HUES48 (cell line): ENCODE data around the gene MMP28.
A peak's percentile ranks its signal among the peaks of the same experiment; 100 is the strongest.

Source experiments
- H3K27ac ChIP-seq: one replicate; pipeline ENCODE4 v1.7.0; 2013; ENCODE audit warnings: low read depth, low read length, inconsistent platforms
- H3K27me3 ChIP-seq: 2 replicates; pipeline ENCODE4 v1.6.1; 2013; ENCODE audit warnings: mild to moderate bottlenecking, low read length; ENCODE audit not compliant: control insufficient read depth, insufficient read depth
- H3K36me3 ChIP-seq: 2 replicates; pipeline ENCODE4 v1.6.1; 2013; ENCODE audit warnings: low read length; ENCODE audit not compliant: control insufficient read depth, insufficient read depth
- H3K4me1 ChIP-seq: 2 replicates; pipeline ENCODE4 v1.6.1; 2013; ENCODE audit warnings: mild to moderate bottlenecking, low read length; ENCODE audit not compliant: control insufficient read depth, insufficient read depth
- H3K4me3 ChIP-seq: 2 replicates; pipeline ENCODE4 v1.5.1; 2013; ENCODE audit warnings: mild to moderate bottlenecking, low read depth, low read length
- H3K9ac ChIP-seq: 2 replicates; pipeline ENCODE4 v1.6.1; 2013; ENCODE audit warnings: mild to moderate bottlenecking, low read depth, low read length, moderate library complexity
- H3K9me3 ChIP-seq: 2 replicates; pipeline ENCODE4 v1.6.1; 2013; ENCODE audit warnings: low read length; ENCODE audit not compliant: control insufficient read depth, insufficient read depth

MMP28 gene

GRCh38 chr17:35730400-35731005 lies 64.9 kb downstream of the MMP28 start:
- no peak overlapping the region for H3K4me3 ChIP-seq
- peaks cover 42% of the 10 kb centered on the region for H3K4me1 ChIP-seq
- H3K36me3 ChIP-seq = peaks cover 5% of the 10 kb centered on the region; the same call in 1 of the 2 replicates

GRCh38 chr17:35729405-35729833 lies 66.0 kb downstream of the MMP28 start:
- peaks cover 7% of the 10 kb centered on the region for H3K27me3 ChIP-seq
- peaks cover 42% of the 10 kb centered on the region for H3K4me1 ChIP-seq
- H3K9me3 ChIP-seq = no peaks in the 10 kb centered on the region
- H3K27ac ChIP-seq = peak overlapping the region; percentile 4
- H3K4me3 ChIP-seq = no peak overlapping the region
- no peak overlapping the region for H3K9ac ChIP-seq
- H3K36me3 ChIP-seq = peaks cover 16% of the 10 kb centered on the region

More at GRCh38 chr17:35730400-35731005, 64.9 kb downstream of the MMP28 start:
- Histone ChIP-seq H3K9ac (no peak overlapping the region), H3K27ac (no peak overlapping the region), H3K27me3 (peaks cover 7% of the 10 kb centered on the region), H3K9me3 (no peaks in the 10 kb centered on the region)

GRCh38 chr17:35728551-35728950 lies 66.9 kb downstream of the MMP28 start:
- no peak overlapping the region for H3K4me3 ChIP-seq
- H3K4me1 ChIP-seq = peaks cover 42% of the 10 kb centered on the region
- H3K9me3 ChIP-seq = no peaks in the 10 kb centered on the region
- no peak overlapping the region for H3K9ac ChIP-seq
- no peak overlapping the region for H3K27ac ChIP-seq
- peaks cover 7% of the 10 kb centered on the region for H3K27me3 ChIP-seq
- H3K36me3 ChIP-seq = peaks cover 24% of the 10 kb centered on the region

GRCh38 chr17:35727635-35728034 lies 67.8 kb downstream of the MMP28 start:
- peaks cover 37% of the 10 kb centered on the region for H3K4me1 ChIP-seq
- H3K36me3 ChIP-seq = peaks cover 32% of the 10 kb centered on the region
- no peak overlapping the region for H3K27ac ChIP-seq
- H3K4me3 ChIP-seq = no peak overlapping the region
- H3K9me3 ChIP-seq = no peaks in the 10 kb centered on the region
- H3K9ac ChIP-seq = no peak overlapping the region
- H3K27me3 ChIP-seq = peaks cover 7% of the 10 kb centered on the region

- H3K9me3 ChIP-seq = no peaks in the 10 kb centered on the region
- H3K4me1 ChIP-seq = peaks cover 36% of the 10 kb centered on the region
- H3K36me3 ChIP-seq = peaks cover 34% of the 10 kb centered on the region
- H3K4me3 ChIP-seq = no peak overlapping the region
- H3K27ac ChIP-seq = peak overlapping the region; percentile 17
- no peak overlapping the region for H3K9ac ChIP-seq
- peaks cover 7% of the 10 kb centered on the region for H3K27me3 ChIP-seq
Observed at GRCh38 chr17:35726953-35727460, 68.4 kb downstream of the MMP28 start.

GRCh38 chr17:35726127-35726952 lies 69.1 kb downstream of the MMP28 start:
- Histone ChIP-seq H3K4me1 (peaks cover 36% of the 10 kb centered on the region), H3K4me3 (no peak overlapping the region), H3K36me3 (peaks cover 37% of the 10 kb centered on the region), H3K27ac (peak overlapping the region; percentile 17), H3K9me3 (no peaks in the 10 kb centered on the region), H3K27me3 (peaks cover 7% of the 10 kb centered on the region), H3K9ac (no peak overlapping the region)

GRCh38 chr17:35725802-35726126 lies 69.7 kb downstream of the MMP28 start:
- no peaks in the 10 kb centered on the region for H3K9me3 ChIP-seq
- H3K27me3 ChIP-seq = peaks cover 3% of the 10 kb centered on the region; the same call in 1 of the 2 replicates
- peaks cover 31% of the 10 kb centered on the region for H3K4me1 ChIP-seq
- no peak overlapping the region for H3K4me3 ChIP-seq
- no peak overlapping the region for H3K9ac ChIP-seq
- no peak overlapping the region for H3K27ac ChIP-seq
- peaks cover 38% of the 10 kb centered on the region for H3K36me3 ChIP-seq

GRCh38 chr17:35725058-35725457 lies 70.4 kb downstream of the MMP28 start:
- Histone ChIP-seq H3K4me1 (peaks cover 26% of the 10 kb centered on the region), H3K9me3 (no peaks in the 10 kb centered on the region), H3K27me3 (no peaks in the 10 kb centered on the region), H3K4me3 (no peak overlapping the region), H3K36me3 (peaks cover 42% of the 10 kb centered on the region), H3K9ac (no peak overlapping the region), H3K27ac (no peak overlapping the region)

GRCh38 chr17:35723735-35724134 lies 71.7 kb downstream of the MMP28 start:
- H3K27me3 ChIP-seq = no peaks in the 10 kb centered on the region
- no peak overlapping the region for H3K27ac ChIP-seq
- no peaks in the 10 kb centered on the region for H3K9me3 ChIP-seq
- peaks cover 13% of the 10 kb centered on the region for H3K4me1 ChIP-seq
- peaks cover 52% of the 10 kb centered on the region for H3K36me3 ChIP-seq
- H3K4me3 ChIP-seq = no peak overlapping the region
- H3K9ac ChIP-seq = no peak overlapping the region

- Histone ChIP-seq H3K36me3 (peaks cover 73% of the 10 kb centered on the region), H3K27ac (no peak overlapping the region), H3K4me1 (no peaks in the 10 kb centered on the region), H3K27me3 (no peaks in the 10 kb centered on the region), H3K9ac (no peak overlapping the region), H3K9me3 (no peaks in the 10 kb centered on the region), H3K4me3 (no peak overlapping the region)
Observed at GRCh38 chr17:35717475-35717874, 78.0 kb downstream of the MMP28 start.

GRCh38 chr17:35716897-35717465 lies 78.5 kb downstream of the MMP28 start:
- Histone ChIP-seq H3K36me3 (peaks cover 73% of the 10 kb centered on the region), H3K9ac (no peak overlapping the region), H3K4me1 (no peaks in the 10 kb centered on the region), H3K9me3 (no peaks in the 10 kb centered on the region), H3K27ac (no peak overlapping the region), H3K4me3 (no peak overlapping the region), H3K27me3 (no peaks in the 10 kb centered on the region)
